Adipose tissue (tissue), 3 donors: ENCODE results near the gene OR4A47. TPM values are rescaled to one million over a fixed set of nuclear protein-coding genes. Genes with fewer than 3 reads are reported as not detected.
"Not testable (repeated sequence)": the region's sequence is repeated elsewhere in the genome, so short reads cannot be mapped to it uniquely, and the experiment has no call there.

ENCODE experiments used
- H3K27ac ChIP-seq: one replicate; pipeline ENCODE4 v1.5.1; 2013; ENCODE audit warnings: low read depth, low read length
- WGBS, 3 donors: extraction: QIAGEN DNeasy Blood & Tissue Kit; methylation state at CpG; one replicate each; pipeline ENCODE4 v1.1.7; 2013; 5-methylcytosine and 5-hydroxymethylcytosine counted together
- polyA plus RNA-seq, 3 donors: library from polyadenylated mRNA; stranded (reverse); fragments of 200-250 nt; gene quantifications; one replicate each; pipeline ENCODE4 v1.2.3, GENCODE V29; 2013
- donor health status: healthy with polysubstance abuse.
- donor health status: Bipolar disorder and iron deficiency.
- donor health status: healthy.

The OR4A47 gene
- not detected for polyA plus RNA-seq

- not testable (repeated sequence) for H3K27ac ChIP-seq
Measured at GRCh38 chr11:48488493-48488892, at the start of gene OR4A47. TSS of gene OR4A47 (plus strand) at chr11:48488793. CDS start at chr11:48488793, 0 bp downstream.

GRCh38 chr11:48455909-48456308 lies 32.7 kb upstream of the OR4A47 start:
- 69 to 89% (median 88%) methylated on average over 3 of the region's 3 CpGs for WGBS, 3 donors
- not testable (repeated sequence) for H3K27ac ChIP-seq

- 55 to 82% (median 82%) methylated on average over 2 of the region's 2 CpGs for WGBS, 3 donors
- not testable (repeated sequence) for H3K27ac ChIP-seq
Measured at GRCh38 chr11:48473966-48474365, 14.6 kb upstream of the OR4A47 start.

- WGBS, 3 donors = 54 to 75% (median 70%) methylated on average over 6 of the region's 6 CpGs
- not testable (repeated sequence) for H3K27ac ChIP-seq
Measured at GRCh38 chr11:48474703-48475102, 13.9 kb upstream of the OR4A47 start.

GRCh38 chr11:48506169-48506568 lies 17.6 kb downstream of the OR4A47 start:
- not testable (repeated sequence) for H3K27ac ChIP-seq

- H3K27ac ChIP-seq = no peak overlapping the region
- WGBS, 3 donors = 43 to 61% (median 55%) methylated on average over 2 of the region's 2 CpGs
Measured at GRCh38 chr11:48538991-48539390, 50.4 kb downstream of the OR4A47 start.

Other genes with a start within 250 kb of the OR4A47 start
- gene OR4X2, start 243.7 kb upstream of the OR4A47 start, polyA plus RNA-seq = not detected
- under 1 TPM in 1 of 3 donors, not detected in 2; 0.45 TPM for gene OR4X1, start 224.9 kb upstream of the OR4A47 start, polyA plus RNA-seq
- not detected for gene OR4S1, start 182.6 kb upstream of the OR4A47 start, polyA plus RNA-seq
- gene OR4C3, start 163.9 kb upstream of the OR4A47 start, polyA plus RNA-seq = not detected
- gene OR4C5, start 122.3 kb upstream of the OR4A47 start, polyA plus RNA-seq = not detected